HepG2 (cell line): ENCODE measurements around the gene KRCC1. TPM values are rescaled to one million over a fixed set of nuclear protein-coding genes. Genes with fewer than 3 reads are reported as not detected.

Experiments
- CAMTA2 ChIP-seq: sonication (generic); formaldehyde crosslinking; IDR thresholded peaks from 2 replicates; pipeline ENCODE4 v1.4.0; 2020; ENCODE audit warnings: mild to moderate bottlenecking, missing genetic modification reagents, borderline replicate concordance
- CBFB ChIP-seq: sonication (generic); formaldehyde crosslinking; IDR thresholded peaks from 2 replicates; pipeline ENCODE4 v1.4.0; 2020; ENCODE audit warnings: missing genetic modification reagents
- GATAD2A ChIP-seq: IDR thresholded peaks from 2 replicates; pipeline ENCODE4 v1.6.1; 2016
- IRF2 ChIP-seq: IDR thresholded peaks from 2 replicates; pipeline ENCODE4 v1.6.1; 2018; ENCODE audit warnings: missing genetic modification reagents, missing compliant biosample characterization
- NFE2L1 ChIP-seq: sonication (generic); formaldehyde crosslinking; IDR thresholded peaks from 2 replicates; pipeline ENCODE4 v1.4.0; 2020; ENCODE audit warnings: missing genetic modification reagents, mild to moderate bottlenecking, borderline replicate concordance
- PREB ChIP-seq: sonication (generic); formaldehyde crosslinking; IDR thresholded peaks from 2 replicates; pipeline ENCODE4 v1.4.0; 2020; ENCODE audit warnings: missing genetic modification reagents
- REPIN1 ChIP-seq: sonication (generic); formaldehyde crosslinking; IDR thresholded peaks from 2 replicates; pipeline ENCODE4 v1.8.0; 2022; ENCODE audit warnings: missing genetic modification reagents, low read depth, mild to moderate bottlenecking, borderline replicate concordance
- SNRNP70 ChIP-seq: fragments of 200-400 bp; formaldehyde crosslinking; IDR thresholded peaks from 2 replicates; pipeline ENCODE4 v1.6.1; 2017; ENCODE audit warnings: mild to moderate bottlenecking, low read depth, low read length, moderate library complexity
- SP5 ChIP-seq: IDR thresholded peaks from 2 replicates; pipeline ENCODE4 v1.6.1; 2016; ENCODE audit warnings: low read depth, borderline replicate concordance
- TEAD3 ChIP-seq: optimal IDR thresholded peaks from 2 replicates; pipeline ENCODE3; 2016; ENCODE audit warnings: borderline replicate concordance
- USF2 ChIP-seq, 2 experiments: sonication (generic) in 1 of 2; formaldehyde crosslinking in 1 of 2; IDR thresholded peaks; 2 replicates each; pipeline versions ENCODE4 v1.5.1 to v1.6.1; 2011 to 2020; ENCODE audit warnings: borderline replicate concordance in 1 of 2, low read depth in 1 of 2, low read length in 1 of 2, mild to moderate bottlenecking in 1 of 2, missing genetic modification reagents in 1 of 2, moderate library complexity in 1 of 2
- XRCC5 ChIP-seq: fragments of 200-400 bp; formaldehyde crosslinking; optimal IDR thresholded peaks from 2 replicates; pipeline ENCODE3; 2017; ENCODE audit warnings: mild to moderate bottlenecking, low read length
- ZBTB4 ChIP-seq: sonication (generic); formaldehyde crosslinking; IDR thresholded peaks from 2 replicates; pipeline ENCODE4 v1.4.0; 2020; ENCODE audit warnings: missing genetic modification reagents, mild to moderate bottlenecking, borderline replicate concordance
- ZC3H4 ChIP-seq: sonication (generic); formaldehyde crosslinking; IDR thresholded peaks from 2 replicates; pipeline ENCODE4 v1.4.0; 2020; ENCODE audit warnings: missing genetic modification reagents, borderline replicate concordance
- ZNF441 ChIP-seq: sonication (generic); formaldehyde crosslinking; IDR thresholded peaks from 2 replicates; pipeline ENCODE4 v1.7.0; 2021; ENCODE audit warnings: missing genetic modification reagents, borderline replicate concordance
- ZNF569 ChIP-seq: sonication (generic); formaldehyde crosslinking; IDR thresholded peaks from 2 replicates; pipeline ENCODE4 v1.5.0; 2020; ENCODE audit warnings: mild to moderate bottlenecking, missing genetic modification reagents, moderate library complexity, borderline replicate concordance
- ZNF589 ChIP-seq: sonication (generic); formaldehyde crosslinking; conservative IDR thresholded peaks from 2 replicates; pipeline ENCODE4 v1.8.0; 2022; ENCODE audit warnings: mild to moderate bottlenecking, moderate library complexity, missing genetic modification reagents
- ZNF616 ChIP-seq: sonication (generic); formaldehyde crosslinking; IDR thresholded peaks from 2 replicates; pipeline ENCODE4 v1.5.0; 2020; ENCODE audit warnings: low read depth, mild to moderate bottlenecking, missing genetic modification reagents
- ZNF766 ChIP-seq: sonication (generic); formaldehyde crosslinking; IDR thresholded peaks from 2 replicates; pipeline ENCODE4 v1.5.0; 2020; ENCODE audit warnings: missing genetic modification reagents, borderline replicate concordance
- ZNF784 ChIP-seq: sonication (generic); formaldehyde crosslinking; IDR thresholded peaks from 2 replicates; pipeline ENCODE4 v1.5.1; 2020; ENCODE audit warnings: missing genetic modification reagents, mild to moderate bottlenecking, borderline replicate concordance
- polyA plus RNA-seq, 8 experiments: library from polyadenylated mRNA; depleted of rRNA in 3 of 8; stranded (reverse) in 7 of 8; unstranded in 1 of 8; fragments of >200 nt; fragmentation: Illumina TruSeq in 4 of 8; extraction: Trizol in 4 of 8; gene quantifications; 2 replicates each; pipeline versions ENCODE4 v1.2.1 to v1.2.3, GENCODE V29; 2011 to 2016; ENCODE audit warnings: low read depth in 4 of 8, missing spikeins in 1 of 8, mixed read lengths in 1 of 8; ENCODE audit not compliant: insufficient read depth in 1 of 8
- total RNA-seq, 5 experiments: library from RNA; depleted of rRNA; stranded (reverse); fragments of >200 nt; fragmentation: Illumina TruSeq; extraction: Trizol; gene quantifications; 2 replicates each; pipeline ENCODE4 v1.2.3, GENCODE V29; 2016; ENCODE audit warnings: low read depth in 1 of 5

Gene KRCC1
- total and polyA plus RNA-seq, 2 of the 13 experiments (the other 11 are each of a cell fraction or from before 2014, with no cell fraction given), result 6.5 to 7.7 TPM

GRCh38 chr2:88016086-88016959 is 39.3 kb downstream of the KRCC1 start, which contains the start of gene RNU2-63P (continued):
- TF ChIP-seq ZBTB4, result no peak
- peak; percentile 7; the same call in 1 of the 2 replicates for TF ChIP-seq ZNF441
- 0 out of 2 replicates have a peak, but pooled peaks have one; percentile 63 for TF ChIP-seq SP5
- TF ChIP-seq ZC3H4, result peak; percentile 96
- peak; percentile 86 for TF ChIP-seq REPIN1 (CRISPR knock-in tag)
- TF ChIP-seq ZNF569, result peak; percentile 52; the same call in 1 of the 2 replicates
- no peak for TF ChIP-seq USF2 (IDR thresholded peaks at IDR 0.05; ENCODE audit: low read depth, low read length)
- no peak for TF ChIP-seq USF2 (CRISPR knock-in tag; IDR thresholded peaks at IDR 0.05; ENCODE audit: borderline replicate concordance)
- TF ChIP-seq CAMTA2 (CRISPR knock-in tag), result 0 out of 2 replicates have a peak, but pooled peaks have one; percentile 42
- peak; percentile 44; the same call in 1 of the 2 replicates for TF ChIP-seq ZNF766 (CRISPR knock-in tag)
- TF ChIP-seq IRF2, result peak; percentile 89
- no peak for TF ChIP-seq NFE2L1 (CRISPR knock-in tag)
- peak; percentile 11 for TF ChIP-seq TEAD3
- TF ChIP-seq CBFB, result peak; percentile 13
- TF ChIP-seq GATAD2A (CRISPR knock-in tag), result peak; percentile 61; the same call in 1 of the 2 replicates
- TF ChIP-seq XRCC5, result peak; percentile 16
- TF ChIP-seq ZNF589, result peak; percentile 95
- TF ChIP-seq PREB (CRISPR knock-in tag), result no peak
- TF ChIP-seq SNRNP70, result 0 out of 2 replicates have a peak, but pooled peaks have one; percentile 39
- TF ChIP-seq ZNF616 (CRISPR knock-in tag), result peak; percentile 55; the same call in 1 of the 2 replicates
- peak; percentile 39; the same call in 1 of the 2 replicates for TF ChIP-seq ZNF784 (CRISPR knock-in tag)
